ENCODE data around the gene PLEKHH1.

The PLEKHH1 gene

GRCh38 chr14:67569011-67569650, 36.0 kb downstream of the PLEKHH1 start:
- no peak for DNase-seq

GRCh38 chr14:67569651-67570290, 36.7 kb downstream of the PLEKHH1 start:
- no peak for DNase-seq

- DNase-seq = no peak
Observed at GRCh38 chr14:67570453-67570852, 37.4 kb downstream of the PLEKHH1 start.

GRCh38 chr14:67571275-67571990, 38.3 kb downstream of the PLEKHH1 start:
- DNase-seq = peak; percentile 7 to 58 (median 45)

- no peak for DNase-seq
Observed at GRCh38 chr14:67571991-67572323, 38.9 kb downstream of the PLEKHH1 start.

GRCh38 chr14:67572608-67573007, 39.5 kb downstream of the PLEKHH1 start:
- no peak for DNase-seq

GRCh38 chr14:67573228-67574010, 40.3 kb downstream of the PLEKHH1 start:
- no peak for DNase-seq

- no peak for DNase-seq
Observed at GRCh38 chr14:67574156-67574555, 41.1 kb downstream of the PLEKHH1 start.

GRCh38 chr14:67574806-67575205, 41.7 kb downstream of the PLEKHH1 start:
- DNase-seq = no peak

- DNase-seq = no peak
Observed at GRCh38 chr14:67575684-67576083, 42.6 kb downstream of the PLEKHH1 start.

- no peak for DNase-seq
Observed at GRCh38 chr14:67576216-67576955, 43.3 kb downstream of the PLEKHH1 start.

- no peak for DNase-seq
Observed at GRCh38 chr14:67577181-67577808, 44.2 kb downstream of the PLEKHH1 start.

GRCh38 chr14:67577909-67578749, 45.0 kb downstream of the PLEKHH1 start:
- DNase-seq = no peak

- no peak for DNase-seq
Observed at GRCh38 chr14:67579040-67579439, 46.0 kb downstream of the PLEKHH1 start.

- no peak for DNase-seq
Observed at GRCh38 chr14:67579636-67580035, 46.5 kb downstream of the PLEKHH1 start.

GRCh38 chr14:67580336-67581171, 47.5 kb downstream of the PLEKHH1 start:
- no peak for DNase-seq

- no peak for DNase-seq
Observed at GRCh38 chr14:67581643-67582042, 48.6 kb downstream of the PLEKHH1 start.

GRCh38 chr14:67582061-67582460, 49.0 kb downstream of the PLEKHH1 start:
- DNase-seq = no peak

- DNase-seq = no peak
Observed at GRCh38 chr14:67583711-67584644, 50.9 kb downstream of the PLEKHH1 start.
